Measurements from ENCODE around the gene SPATA21. TPM values are rescaled to one million over a fixed set of nuclear protein-coding genes. Genes with fewer than 3 reads are reported as not detected.

SPATA21 gene
- polyA plus RNA-seq, 1 donor from 2014 or later, result 0.15 TPM

DNA sequence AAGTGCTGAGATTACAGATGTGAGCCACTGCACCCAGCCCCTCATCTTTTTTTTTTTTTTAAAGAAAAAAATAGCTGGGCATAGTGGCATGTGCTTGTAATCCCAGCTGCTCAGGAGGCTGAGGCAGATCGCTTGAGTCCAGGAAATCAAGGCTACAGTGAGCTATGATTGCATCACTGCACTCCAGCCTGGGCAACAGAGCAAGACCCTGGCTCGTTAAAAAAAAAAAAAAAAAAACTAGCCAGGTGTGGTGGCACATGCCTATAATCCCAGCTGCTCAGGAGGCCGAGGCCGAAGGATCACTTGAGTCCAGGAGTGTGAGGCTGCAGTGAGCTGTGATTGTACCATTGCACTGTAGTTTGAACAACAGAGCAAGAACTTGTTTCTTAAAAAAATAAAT lies 56.4 kb downstream of the SPATA21 start:
- no peaks in the 10 kb centered on the region for H3K9me3 ChIP-seq (ENCODE audit: low read length)
- no peaks in the 10 kb centered on the region for H3F3A ChIP-seq (ENCODE audit: insufficient read depth, low read length, poor library complexity, severe bottlenecking)
- no peak overlapping the region for H3K4me3 ChIP-seq (ENCODE audit: low read length)
- no peaks in the 10 kb centered on the region for H3K27me3 ChIP-seq (ENCODE audit: insufficient read depth, low read depth, low read length)
- no peaks in the 10 kb centered on the region for H3K9me2 ChIP-seq (ENCODE audit: insufficient read depth, low read length)
- TF ChIP-seq MXI1 (conservative IDR thresholded peaks at IDR 0.05; ENCODE audit: poor library complexity, severe bottlenecking), result no peak
- no peak for TF ChIP-seq RAD21 (conservative IDR thresholded peaks at IDR 0.05)
- no peak for TF ChIP-seq SMC3 (conservative IDR thresholded peaks at IDR 0.05; ENCODE audit: poor library complexity)
- TF ChIP-seq, protein P1, sequence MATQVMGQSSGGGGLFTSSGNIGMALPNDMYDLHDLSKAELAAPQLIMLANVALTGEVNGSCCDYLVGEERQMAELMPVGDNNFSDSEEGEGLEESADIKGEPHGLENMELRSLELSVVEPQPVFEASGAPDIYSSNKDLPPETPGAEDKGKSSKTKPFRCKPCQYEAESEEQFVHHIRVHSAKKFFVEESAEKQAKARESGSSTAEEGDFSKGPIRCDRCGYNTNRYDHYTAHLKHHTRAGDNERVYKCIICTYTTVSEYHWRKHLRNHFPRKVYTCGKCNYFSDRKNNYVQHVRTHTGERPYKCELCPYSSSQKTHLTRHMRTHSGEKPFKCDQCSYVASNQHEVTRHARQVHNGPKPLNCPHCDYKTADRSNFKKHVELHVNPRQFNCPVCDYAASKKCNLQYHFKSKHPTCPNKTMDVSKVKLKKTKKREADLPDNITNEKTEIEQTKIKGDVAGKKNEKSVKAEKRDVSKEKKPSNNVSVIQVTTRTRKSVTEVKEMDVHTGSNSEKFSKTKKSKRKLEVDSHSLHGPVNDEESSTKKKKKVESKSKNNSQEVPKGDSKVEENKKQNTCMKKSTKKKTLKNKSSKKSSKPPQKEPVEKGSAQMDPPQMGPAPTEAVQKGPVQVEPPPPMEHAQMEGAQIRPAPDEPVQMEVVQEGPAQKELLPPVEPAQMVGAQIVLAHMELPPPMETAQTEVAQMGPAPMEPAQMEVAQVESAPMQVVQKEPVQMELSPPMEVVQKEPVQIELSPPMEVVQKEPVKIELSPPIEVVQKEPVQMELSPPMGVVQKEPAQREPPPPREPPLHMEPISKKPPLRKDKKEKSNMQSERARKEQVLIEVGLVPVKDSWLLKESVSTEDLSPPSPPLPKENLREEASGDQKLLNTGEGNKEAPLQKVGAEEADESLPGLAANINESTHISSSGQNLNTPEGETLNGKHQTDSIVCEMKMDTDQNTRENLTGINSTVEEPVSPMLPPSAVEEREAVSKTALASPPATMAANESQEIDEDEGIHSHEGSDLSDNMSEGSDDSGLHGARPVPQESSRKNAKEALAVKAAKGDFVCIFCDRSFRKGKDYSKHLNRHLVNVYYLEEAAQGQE (IDR thresholded peaks at IDR 0.05; ENCODE audit: borderline replicate concordance), result no peak
- no peak overlapping the region for H2AFZ ChIP-seq (ENCODE audit: low read depth, low read length)
- H3K4me2 ChIP-seq (ENCODE audit: low read length), result no peak overlapping the region
- H3K27ac ChIP-seq (ENCODE audit: low read length), result no peak overlapping the region
- no peaks in the 10 kb centered on the region for H4K20me1 ChIP-seq (ENCODE audit: insufficient read depth)
- H3K9ac ChIP-seq (ENCODE audit: low read length), result no peak overlapping the region
- peaks cover 53% of the 10 kb centered on the region for H3K79me2 ChIP-seq (replicated peaks; ENCODE audit: insufficient read depth, low read length)
- H3K36me3 ChIP-seq (ENCODE audit: insufficient read depth, low read length), result no peaks in the 10 kb centered on the region

DNA sequence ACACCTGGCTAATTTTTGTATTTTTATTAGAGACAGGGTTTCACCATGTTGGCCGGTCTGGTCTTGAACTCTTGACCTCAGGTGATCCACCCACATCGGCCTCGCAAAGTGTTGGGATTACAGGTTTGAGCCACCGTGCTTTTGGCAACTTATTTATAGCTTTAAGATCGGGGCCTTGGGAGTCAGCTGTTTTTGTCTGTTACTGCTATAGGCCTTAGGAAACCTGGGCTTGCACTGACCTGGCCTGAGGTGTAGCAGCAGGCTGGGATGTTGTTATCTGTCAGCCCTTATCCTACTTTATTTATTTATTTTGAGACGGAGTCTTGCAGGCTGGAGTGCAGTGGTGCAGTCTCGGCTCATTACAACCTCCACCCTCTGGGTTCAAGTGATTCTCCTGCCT lies 58.8 kb downstream of the SPATA21 start:
- H4K20me1 ChIP-seq (ENCODE audit: insufficient read depth), result no peaks in the 10 kb centered on the region
- no peak overlapping the region for H3K27ac ChIP-seq (ENCODE audit: low read length)
- no peaks in the 10 kb centered on the region for H3K27me3 ChIP-seq (ENCODE audit: insufficient read depth, low read depth, low read length)
- H3K36me3 ChIP-seq (ENCODE audit: insufficient read depth, low read length), result no peaks in the 10 kb centered on the region
- H3K9me3 ChIP-seq (ENCODE audit: low read length), result no peaks in the 10 kb centered on the region
- H3K79me2 ChIP-seq (replicated peaks; ENCODE audit: insufficient read depth, low read length), result peaks cover 59% of the 10 kb centered on the region
- TF ChIP-seq EZH2 (IDR thresholded peaks at IDR 0.05; ENCODE audit: borderline replicate concordance, insufficient read depth, low read length, poor library complexity, severe bottlenecking) (no peak), EP300 (conservative IDR thresholded peaks at IDR 0.05; ENCODE audit: poor library complexity, severe bottlenecking) (no peak), POLR2AphosphoS5 (IDR thresholded peaks at IDR 0.05) (no peak), MXI1 (conservative IDR thresholded peaks at IDR 0.05; ENCODE audit: poor library complexity, severe bottlenecking) (no peak), TAF1 (IDR thresholded peaks at IDR 0.05; ENCODE audit: low read depth) (no peak), RAD21 (conservative IDR thresholded peaks at IDR 0.05) (no peak), SMC3 (conservative IDR thresholded peaks at IDR 0.05; ENCODE audit: poor library complexity) (no peak)
- TF ChIP-seq, protein P1 (IDR thresholded peaks at IDR 0.05; ENCODE audit: borderline replicate concordance), result no peak
- TF ChIP-seq, protein P2, sequence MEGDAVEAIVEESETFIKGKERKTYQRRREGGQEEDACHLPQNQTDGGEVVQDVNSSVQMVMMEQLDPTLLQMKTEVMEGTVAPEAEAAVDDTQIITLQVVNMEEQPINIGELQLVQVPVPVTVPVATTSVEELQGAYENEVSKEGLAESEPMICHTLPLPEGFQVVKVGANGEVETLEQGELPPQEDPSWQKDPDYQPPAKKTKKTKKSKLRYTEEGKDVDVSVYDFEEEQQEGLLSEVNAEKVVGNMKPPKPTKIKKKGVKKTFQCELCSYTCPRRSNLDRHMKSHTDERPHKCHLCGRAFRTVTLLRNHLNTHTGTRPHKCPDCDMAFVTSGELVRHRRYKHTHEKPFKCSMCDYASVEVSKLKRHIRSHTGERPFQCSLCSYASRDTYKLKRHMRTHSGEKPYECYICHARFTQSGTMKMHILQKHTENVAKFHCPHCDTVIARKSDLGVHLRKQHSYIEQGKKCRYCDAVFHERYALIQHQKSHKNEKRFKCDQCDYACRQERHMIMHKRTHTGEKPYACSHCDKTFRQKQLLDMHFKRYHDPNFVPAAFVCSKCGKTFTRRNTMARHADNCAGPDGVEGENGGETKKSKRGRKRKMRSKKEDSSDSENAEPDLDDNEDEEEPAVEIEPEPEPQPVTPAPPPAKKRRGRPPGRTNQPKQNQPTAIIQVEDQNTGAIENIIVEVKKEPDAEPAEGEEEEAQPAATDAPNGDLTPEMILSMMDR (IDR thresholded peaks at IDR 0.05; ENCODE audit: poor library complexity, severe bottlenecking), result no peak
- H3K4me2 ChIP-seq (ENCODE audit: low read length), result no peak overlapping the region
- no peaks in the 10 kb centered on the region for H3F3A ChIP-seq (ENCODE audit: insufficient read depth, low read length, poor library complexity, severe bottlenecking)
- no peak overlapping the region for H3K9ac ChIP-seq (ENCODE audit: low read length)
- no peaks in the 10 kb centered on the region for H3K9me2 ChIP-seq (ENCODE audit: insufficient read depth, low read length)
- H3K4me3 ChIP-seq (ENCODE audit: low read length), result no peak overlapping the region
- H2AFZ ChIP-seq (ENCODE audit: low read depth, low read length), result no peak overlapping the region

Data from neural cell (in vitro differentiated cells).